SJSA1 (cell line): ENCODE data around the gene SAFB2. TPM values are rescaled to one million over a fixed set of nuclear protein-coding genes. Genes with fewer than 3 reads are reported as not detected.

Source experiments
- DNase-seq, 2 experiments: peaks; one replicate each; pipeline ENCODE4 v3.0.0-alpha.2; 2015 to 2020; ENCODE audit warnings: low spot score in 2 of 2, low read depth in 1 of 2
- H3K27ac ChIP-seq: fragments of 250-450 bp; sonication (Bioruptor Pico); 2 replicates; pipeline ENCODE4 v1.5.1; 2020; ENCODE audit warnings: mild to moderate bottlenecking, moderate library complexity
- H3K27me3 ChIP-seq: fragments of 250-450 bp; sonication (Bioruptor Pico); replicated peaks from 2 replicates; pipeline ENCODE4 v1.5.1; 2020; ENCODE audit warnings: mild to moderate bottlenecking, moderate library complexity
- H3K36me3 ChIP-seq: fragments of 250-450 bp; sonication (Bioruptor Pico); 2 replicates; pipeline ENCODE4 v1.5.1; 2020; ENCODE audit warnings: mild to moderate bottlenecking
- H3K4me1 ChIP-seq: fragments of 250-450 bp; sonication (Bioruptor Pico); replicated peaks from 2 replicates; pipeline ENCODE4 v1.6.1; 2021; ENCODE audit warnings: mild to moderate bottlenecking
- H3K4me3 ChIP-seq: fragments of 250-450 bp; sonication (Bioruptor Pico); 2 replicates; pipeline ENCODE4 v1.5.1; 2020; ENCODE audit warnings: mild to moderate bottlenecking
- H3K9me3 ChIP-seq: fragments of 250-450 bp; sonication (Bioruptor Pico); replicated peaks from 2 replicates; pipeline ENCODE4 v1.5.1; 2020; ENCODE audit warnings: mild to moderate bottlenecking
- total RNA-seq: library from RNA; depleted of rRNA; stranded (reverse); fragments of >200 nt; shearing (Covaris generic); gene quantifications from 2 replicates; pipeline ENCODE4 v1.2.3, GENCODE V29; 2014

Gene SAFB2
- total RNA-seq, 1 experiment from 2014 or later: 25.8 TPM

DNA sequence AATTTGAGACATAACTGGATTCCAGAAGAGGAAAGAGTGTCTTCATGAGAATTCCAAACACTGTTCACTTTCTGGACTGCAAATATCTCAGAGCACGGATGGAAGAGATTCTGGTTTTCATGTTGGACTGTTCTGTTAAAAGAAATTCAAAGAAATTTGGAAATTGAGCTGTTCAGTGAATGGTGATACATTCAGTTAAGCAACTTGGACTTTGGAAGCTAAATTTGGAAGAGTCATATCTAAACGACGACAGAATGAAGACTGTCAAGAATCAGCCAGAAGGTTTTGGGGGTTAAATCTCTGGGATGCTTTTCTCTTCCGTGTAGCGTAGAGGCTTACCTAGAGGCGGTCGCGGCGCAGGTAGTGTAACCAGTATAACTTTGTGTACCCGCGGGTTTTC, 25.9 kb upstream of the SAFB2 start:
- Histone ChIP-seq H3K4me3 (no peak overlapping the region), H3K4me1 (no peaks in the 10 kb centered on the region), H3K9me3 (no peaks in the 10 kb centered on the region), H3K36me3 (peaks cover 93% of the 10 kb centered on the region), H3K27ac (no peak overlapping the region), H3K27me3 (no peaks in the 10 kb centered on the region)
- no peak for DNase-seq

DNA sequence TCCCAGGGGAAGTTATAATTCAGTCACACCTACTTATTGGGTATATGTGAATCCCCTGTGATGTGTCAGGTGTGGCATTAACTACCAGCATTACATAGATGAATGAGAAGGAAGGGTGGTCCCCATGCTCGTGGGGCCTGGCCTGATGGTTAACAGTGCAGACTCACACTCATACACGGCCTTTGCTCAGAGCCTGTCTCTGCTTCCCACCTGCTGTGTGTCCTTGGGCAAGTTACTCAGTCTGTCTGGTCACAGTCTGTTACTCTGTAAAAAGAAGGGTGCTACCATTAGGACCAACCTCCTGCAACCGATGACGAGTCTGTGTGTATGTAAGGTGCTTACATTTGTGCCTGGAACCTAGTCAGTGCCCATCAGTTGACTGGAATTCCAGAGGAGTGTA, 24.1 kb upstream of the SAFB2 start:
- Histone ChIP-seq H3K36me3 (peaks cover 92% of the 10 kb centered on the region), H3K27me3 (no peaks in the 10 kb centered on the region), H3K4me1 (no peaks in the 10 kb centered on the region), H3K27ac (no peak overlapping the region), H3K4me3 (no peak overlapping the region), H3K9me3 (no peaks in the 10 kb centered on the region)
- no peak for DNase-seq

DNA sequence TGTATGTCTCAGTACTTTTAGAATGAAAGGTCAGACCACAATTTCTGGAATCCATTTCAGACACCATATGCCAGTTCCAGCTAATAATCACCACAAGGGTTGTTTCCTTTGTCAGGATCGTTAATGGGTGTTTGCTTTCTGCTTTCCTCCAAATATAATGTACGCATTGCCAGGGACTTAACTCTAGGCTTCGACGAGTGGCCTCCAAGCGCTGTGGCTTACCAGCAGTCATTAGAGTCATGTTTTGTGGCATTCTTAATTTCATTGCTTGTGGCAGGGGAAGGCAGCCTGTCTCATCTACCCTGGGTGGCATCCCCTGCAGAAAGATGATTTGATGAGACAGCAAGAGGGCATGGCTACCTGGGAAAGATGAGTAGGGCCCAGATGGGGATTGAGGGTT, 22.8 kb upstream of the SAFB2 start:
- no peak overlapping the region for H3K27ac ChIP-seq
- no peaks in the 10 kb centered on the region for H3K9me3 ChIP-seq
- no peak for DNase-seq
- peaks cover 87% of the 10 kb centered on the region for H3K36me3 ChIP-seq
- no peak overlapping the region for H3K4me3 ChIP-seq
- no peaks in the 10 kb centered on the region for H3K27me3 ChIP-seq
- H3K4me1 ChIP-seq: no peaks in the 10 kb centered on the region

DNA sequence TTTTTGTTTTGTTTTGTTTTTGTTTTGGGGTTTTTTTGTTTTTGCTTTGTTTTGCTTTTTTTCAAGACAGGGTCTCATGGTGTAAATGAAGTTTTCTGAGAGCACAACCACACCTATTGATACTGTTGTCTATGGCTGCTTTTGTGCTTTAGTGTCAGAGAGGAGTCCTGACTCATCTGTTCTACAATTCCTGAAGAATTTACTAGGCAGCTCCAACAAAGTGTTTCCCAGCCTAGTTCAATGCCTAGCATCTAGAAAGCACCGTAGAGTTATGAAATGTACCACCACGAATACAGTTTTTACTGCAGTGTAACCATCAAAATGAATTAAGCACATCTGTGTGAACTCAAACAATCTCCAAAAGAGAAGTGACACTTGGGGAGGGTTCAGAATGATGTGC, 21.5 kb upstream of the SAFB2 start:
- Histone ChIP-seq H3K27ac (no peak overlapping the region), H3K4me3 (no peak overlapping the region), H3K27me3 (no peaks in the 10 kb centered on the region), H3K9me3 (no peaks in the 10 kb centered on the region), H3K4me1 (no peaks in the 10 kb centered on the region), H3K36me3 (peaks cover 81% of the 10 kb centered on the region)
- no peak for DNase-seq

DNA sequence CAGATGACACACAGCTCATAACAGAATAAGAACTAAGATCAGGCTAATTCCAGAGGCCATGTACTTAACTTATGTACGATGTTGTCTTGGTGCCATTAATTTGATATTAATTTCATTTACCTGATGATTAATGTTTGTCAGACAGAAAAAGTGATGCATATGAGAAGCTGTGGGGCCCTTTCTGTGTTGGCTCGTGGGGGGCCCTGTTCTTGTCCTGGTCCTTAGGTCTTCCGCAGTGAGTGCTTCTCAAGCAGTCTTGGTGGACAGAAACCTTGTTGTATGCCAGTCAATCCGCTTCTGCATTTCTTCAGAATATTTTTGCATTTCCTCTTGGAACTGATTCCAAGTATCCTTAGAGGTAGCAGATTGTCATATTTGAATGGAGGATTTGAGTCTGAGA, 20.5 kb upstream of the SAFB2 start:
- Histone ChIP-seq H3K27me3 (no peaks in the 10 kb centered on the region), H3K9me3 (no peaks in the 10 kb centered on the region), H3K27ac (no peak overlapping the region), H3K4me1 (no peaks in the 10 kb centered on the region), H3K36me3 (peaks cover 78% of the 10 kb centered on the region), H3K4me3 (no peak overlapping the region)
- DNase-seq: no peak

DNA sequence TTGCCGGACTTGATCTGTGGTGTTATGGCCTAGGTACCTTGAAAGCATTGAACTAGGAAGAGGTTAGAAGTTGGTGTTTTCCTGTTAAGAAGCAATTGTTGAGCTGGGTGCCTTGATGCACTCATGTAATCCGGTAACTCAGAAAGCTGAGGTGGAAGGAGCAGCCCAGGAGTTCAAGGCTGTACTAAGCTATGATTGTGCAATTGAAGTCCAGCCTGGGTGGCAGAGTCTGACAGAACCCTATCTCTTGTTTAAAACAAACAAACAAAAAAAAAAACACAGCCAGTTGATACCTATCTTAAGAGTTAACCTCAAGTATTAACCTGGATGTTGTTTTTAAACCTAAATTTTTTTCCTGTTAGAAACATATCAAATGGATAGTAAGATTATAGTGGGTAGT, 19.6 kb upstream of the SAFB2 start:
- no peak overlapping the region for H3K4me3 ChIP-seq
- no peaks in the 10 kb centered on the region for H3K4me1 ChIP-seq
- no peak for DNase-seq
- no peak overlapping the region for H3K27ac ChIP-seq
- no peaks in the 10 kb centered on the region for H3K9me3 ChIP-seq
- peaks cover 76% of the 10 kb centered on the region for H3K36me3 ChIP-seq
- H3K27me3 ChIP-seq: no peaks in the 10 kb centered on the region

DNA sequence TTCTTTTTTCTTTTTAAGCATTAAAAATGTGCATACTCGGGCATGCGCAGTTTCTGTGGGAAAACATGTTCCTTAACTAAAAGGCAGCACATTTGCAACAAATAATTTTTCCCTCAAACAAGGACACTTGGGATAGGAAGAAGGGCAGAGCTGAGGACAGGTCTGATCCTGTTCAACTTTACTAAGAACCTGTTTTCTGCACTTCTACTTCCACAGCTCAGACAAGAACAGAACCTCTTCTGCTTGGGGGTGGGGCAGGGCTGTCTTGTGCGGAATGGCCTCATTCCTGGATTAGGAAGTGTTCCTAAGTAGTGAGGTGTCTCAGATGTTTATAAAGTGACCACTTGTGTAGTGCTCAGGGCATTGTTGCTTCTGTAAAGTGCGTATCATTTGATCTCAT, 18.6 kb upstream of the SAFB2 start:
- no peak for DNase-seq
- no peak overlapping the region for H3K4me3 ChIP-seq
- no peak overlapping the region for H3K27ac ChIP-seq
- H3K9me3 ChIP-seq: no peaks in the 10 kb centered on the region
- H3K36me3 ChIP-seq: peaks cover 71% of the 10 kb centered on the region
- H3K27me3 ChIP-seq: no peaks in the 10 kb centered on the region
- no peaks in the 10 kb centered on the region for H3K4me1 ChIP-seq

DNA sequence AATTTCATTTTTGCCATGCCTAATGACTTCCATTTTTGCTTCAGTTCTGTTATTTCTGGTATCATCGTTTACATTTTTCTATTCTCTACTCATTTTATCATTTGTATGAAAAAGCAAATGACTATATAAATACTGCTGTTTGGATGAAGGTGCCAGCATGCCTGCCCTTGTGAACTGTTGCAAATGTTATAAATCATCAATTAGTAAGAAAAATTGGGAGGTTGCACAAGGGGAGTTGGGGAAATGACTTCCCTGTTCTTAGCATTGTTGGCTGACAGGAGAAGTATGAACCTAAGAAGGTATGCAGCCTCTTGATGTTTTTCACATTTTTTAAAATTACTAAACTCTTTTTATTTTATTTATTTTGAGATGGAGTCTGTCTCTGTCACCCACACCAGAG, 15.4 kb upstream of the SAFB2 start:
- no peaks in the 10 kb centered on the region for H3K4me1 ChIP-seq
- no peak for DNase-seq
- H3K27ac ChIP-seq: no peak overlapping the region
- H3K4me3 ChIP-seq: no peak overlapping the region
- H3K9me3 ChIP-seq: no peaks in the 10 kb centered on the region
- H3K36me3 ChIP-seq: peaks cover 53% of the 10 kb centered on the region
- no peaks in the 10 kb centered on the region for H3K27me3 ChIP-seq

DNA sequence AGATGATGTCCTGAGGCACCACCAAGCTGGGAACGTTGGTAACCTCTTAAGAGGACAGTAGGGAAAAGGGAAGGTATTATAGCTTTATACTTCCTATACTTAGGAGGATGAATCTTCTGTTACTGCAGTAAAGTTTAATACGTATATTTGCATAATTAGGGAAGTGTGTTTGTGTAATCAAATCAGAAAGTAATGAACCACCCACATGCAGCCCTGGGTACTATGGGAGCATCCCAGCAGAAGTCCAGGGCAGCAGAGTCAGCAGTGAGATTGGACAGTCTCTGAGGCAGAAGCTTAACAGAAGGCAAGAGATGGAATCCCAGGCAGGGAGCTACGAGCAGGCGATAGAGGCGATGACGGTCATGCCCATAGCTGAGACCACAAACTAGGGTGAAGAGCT, 12.9 kb upstream of the SAFB2 start:
- no peaks in the 10 kb centered on the region for H3K4me1 ChIP-seq
- peaks cover 56% of the 10 kb centered on the region for H3K36me3 ChIP-seq
- H3K27ac ChIP-seq: no peak overlapping the region
- no peak overlapping the region for H3K4me3 ChIP-seq
- H3K27me3 ChIP-seq: no peaks in the 10 kb centered on the region
- no peaks in the 10 kb centered on the region for H3K9me3 ChIP-seq
- DNase-seq: no peak

DNA sequence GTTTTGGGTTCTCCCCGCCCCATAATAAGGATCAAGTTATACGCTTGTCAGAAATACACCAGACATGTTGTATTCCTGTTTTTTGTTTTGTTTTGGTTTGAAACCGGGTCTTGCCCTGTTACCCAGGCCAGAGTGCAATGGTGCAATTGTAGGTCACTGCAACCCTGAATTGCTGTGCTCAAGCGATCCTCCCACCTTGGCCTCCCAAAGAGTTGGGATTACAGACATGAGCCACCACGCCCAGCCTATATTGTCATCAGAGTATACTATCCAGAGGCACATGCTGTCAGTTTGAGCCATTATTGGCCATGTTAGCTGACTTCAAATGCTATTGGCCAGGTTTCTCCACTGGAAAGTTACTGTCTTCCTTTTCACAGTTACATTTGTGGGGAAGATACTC, 10.1 kb upstream of the SAFB2 start:
- H3K4me3 ChIP-seq: no peak overlapping the region
- peaks cover 72% of the 10 kb centered on the region for H3K36me3 ChIP-seq
- no peaks in the 10 kb centered on the region for H3K9me3 ChIP-seq
- DNase-seq: no peak
- no peak overlapping the region for H3K27ac ChIP-seq
- no peaks in the 10 kb centered on the region for H3K27me3 ChIP-seq
- no peaks in the 10 kb centered on the region for H3K4me1 ChIP-seq

DNA sequence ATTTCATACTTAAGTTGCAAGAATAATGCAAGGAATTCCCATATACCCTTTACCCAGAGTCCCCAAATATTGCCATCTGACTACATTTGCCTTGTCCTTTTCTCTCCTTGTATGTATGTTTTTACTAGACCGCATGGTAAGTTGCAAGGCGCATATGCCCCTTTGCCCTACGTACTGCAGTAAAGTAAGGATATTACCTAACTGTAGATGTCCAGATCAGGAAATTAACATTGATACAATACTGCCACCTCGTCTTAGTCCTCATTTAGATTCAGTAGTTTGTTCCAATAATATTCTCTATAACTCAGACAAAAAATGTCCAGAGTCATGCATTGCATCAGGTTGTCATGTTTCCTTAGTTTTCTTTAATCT, 9.7 kb upstream of the SAFB2 start:
- Histone ChIP-seq H3K27me3 (no peaks in the 10 kb centered on the region), H3K4me1 (no peaks in the 10 kb centered on the region), H3K9me3 (no peaks in the 10 kb centered on the region), H3K27ac (no peak overlapping the region), H3K4me3 (no peak overlapping the region), H3K36me3 (peaks cover 73% of the 10 kb centered on the region)
- no peak for DNase-seq

DNA sequence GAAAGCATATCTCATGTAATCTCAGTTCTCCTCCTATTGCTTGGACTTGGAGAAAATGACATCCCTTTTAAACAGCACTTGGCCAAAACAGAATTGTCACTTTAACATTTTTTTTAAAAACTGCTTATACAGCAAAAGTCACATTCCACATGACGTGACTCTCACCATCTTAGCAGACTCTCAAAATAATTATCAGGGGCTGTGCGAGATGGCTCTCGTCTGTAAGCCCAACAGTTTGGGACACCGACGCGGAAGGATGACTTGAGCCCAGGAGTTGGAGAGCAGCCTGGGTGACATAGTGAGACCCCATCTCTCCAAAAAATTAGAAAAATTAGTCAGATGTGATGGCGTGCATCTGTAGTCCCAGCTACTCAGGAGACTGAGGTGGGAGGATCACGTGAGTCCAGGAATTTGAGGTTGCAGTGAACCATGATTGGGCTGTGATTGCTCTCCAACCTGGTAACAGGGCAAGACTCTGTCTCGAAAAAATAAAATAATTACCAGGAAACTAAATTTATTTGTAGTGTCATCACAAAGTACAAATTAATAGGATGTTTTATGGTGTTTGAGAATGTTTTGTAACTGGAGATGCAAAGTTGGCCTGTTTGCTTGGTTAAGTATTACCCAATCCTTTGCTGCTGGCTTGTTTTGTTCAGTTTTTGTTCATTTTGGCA, 9.1 kb upstream of the SAFB2 start:
- H3K27me3 ChIP-seq: no peaks in the 10 kb centered on the region
- no peak for DNase-seq
- no peaks in the 10 kb centered on the region for H3K9me3 ChIP-seq
- H3K4me3 ChIP-seq: no peak overlapping the region
- no peaks in the 10 kb centered on the region for H3K4me1 ChIP-seq
- peaks cover 76% of the 10 kb centered on the region for H3K36me3 ChIP-seq
- no peak overlapping the region for H3K27ac ChIP-seq

DNA sequence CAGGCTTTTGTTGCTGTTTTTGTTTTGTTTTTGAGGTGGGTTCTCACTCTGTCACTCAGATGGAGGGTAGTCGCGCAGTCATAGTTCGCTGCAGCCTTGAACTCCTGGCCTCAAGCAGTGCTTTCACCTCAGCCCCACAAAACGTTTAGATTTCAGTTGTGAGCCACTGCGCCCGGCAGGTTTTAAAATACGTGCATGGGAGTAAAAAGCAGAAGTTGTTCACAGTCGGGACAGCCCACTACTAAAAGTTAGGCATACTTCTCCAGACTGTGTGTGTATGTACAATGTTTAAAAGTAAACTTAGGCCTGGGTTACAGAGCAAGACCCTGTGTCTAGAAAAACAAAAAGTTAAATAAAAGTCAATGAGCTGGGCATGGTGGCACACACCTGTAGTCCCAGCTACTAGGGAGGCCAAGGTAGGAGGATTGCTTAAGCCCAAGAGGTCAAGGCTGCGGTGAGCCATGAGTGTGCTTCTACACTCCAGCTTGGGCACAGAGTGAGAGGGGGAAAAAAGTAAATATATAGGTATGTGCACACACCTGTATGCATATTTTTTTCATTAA, 6.4 kb upstream of the SAFB2 start:
- Histone ChIP-seq H3K27ac (no peak overlapping the region), H3K36me3 (peaks cover 89% of the 10 kb centered on the region), H3K4me3 (no peak overlapping the region), H3K4me1 (peaks cover 5% of the 10 kb centered on the region), H3K9me3 (no peaks in the 10 kb centered on the region), H3K27me3 (no peaks in the 10 kb centered on the region)
- no peak for DNase-seq

DNA sequence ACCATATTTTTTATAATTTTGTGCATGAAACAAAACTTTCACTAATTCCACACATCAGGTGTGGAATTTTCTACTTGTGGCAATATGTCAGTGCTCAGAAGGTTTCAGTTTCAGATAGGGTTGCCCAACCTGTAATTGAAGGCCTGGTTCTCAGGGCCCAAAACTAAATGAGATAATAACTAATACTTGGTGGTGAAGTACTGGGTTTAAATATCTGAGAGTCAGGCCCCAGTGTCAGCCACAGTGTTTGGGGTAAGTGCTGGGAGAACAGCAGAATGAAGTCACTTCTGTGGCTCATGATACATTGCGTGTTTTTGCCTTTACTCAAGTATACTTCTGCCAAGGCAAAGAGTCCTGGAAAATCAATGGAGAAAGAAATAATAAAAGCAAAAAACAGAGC, 5.9 kb upstream of the SAFB2 start:
- peaks cover 5% of the 10 kb centered on the region for H3K4me1 ChIP-seq
- no peaks in the 10 kb centered on the region for H3K27me3 ChIP-seq
- no peak overlapping the region for H3K4me3 ChIP-seq
- no peaks in the 10 kb centered on the region for H3K9me3 ChIP-seq
- H3K27ac ChIP-seq: no peak overlapping the region
- DNase-seq: no peak
- H3K36me3 ChIP-seq: peaks cover 89% of the 10 kb centered on the region

DNA sequence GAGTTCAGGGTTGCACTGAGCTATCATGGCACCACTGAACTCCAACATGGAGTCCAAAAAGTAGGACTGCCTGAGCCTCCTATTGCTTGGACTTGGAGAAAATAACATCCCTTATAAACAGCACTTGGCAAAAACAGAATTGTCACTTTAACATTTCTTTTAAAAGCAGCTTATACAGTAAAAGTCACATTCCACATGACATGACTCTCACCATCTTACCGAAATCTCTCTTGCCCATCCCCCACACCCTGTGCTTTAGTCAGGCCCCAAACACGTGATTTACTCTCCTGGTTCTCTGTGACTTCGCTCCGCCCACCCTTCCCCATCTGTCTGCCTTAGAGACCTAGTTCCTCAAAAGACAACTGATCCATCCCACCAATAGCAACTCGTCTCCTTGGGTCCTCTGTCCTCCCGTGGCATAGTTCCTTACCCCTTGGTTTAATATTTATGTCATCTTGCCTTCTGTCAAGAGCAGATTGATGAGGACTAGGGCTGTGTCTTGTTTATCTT, 4.9 kb upstream of the SAFB2 start:
- Histone ChIP-seq H3K4me3 (no peak overlapping the region), H3K27me3 (no peaks in the 10 kb centered on the region), H3K9me3 (no peaks in the 10 kb centered on the region), H3K36me3 (peaks cover 87% of the 10 kb centered on the region), H3K4me1 (peaks cover 5% of the 10 kb centered on the region), H3K27ac (no peak overlapping the region)
- DNase-seq: no peak
